ENCODE measurements around the gene ISCA2. TPM values are rescaled to one million over a fixed set of nuclear protein-coding genes. Genes with fewer than 3 reads are reported as not detected.

Gene ISCA2
- total RNA-seq, 1 donor from 2014 or later, result 40.6 TPM

DNA sequence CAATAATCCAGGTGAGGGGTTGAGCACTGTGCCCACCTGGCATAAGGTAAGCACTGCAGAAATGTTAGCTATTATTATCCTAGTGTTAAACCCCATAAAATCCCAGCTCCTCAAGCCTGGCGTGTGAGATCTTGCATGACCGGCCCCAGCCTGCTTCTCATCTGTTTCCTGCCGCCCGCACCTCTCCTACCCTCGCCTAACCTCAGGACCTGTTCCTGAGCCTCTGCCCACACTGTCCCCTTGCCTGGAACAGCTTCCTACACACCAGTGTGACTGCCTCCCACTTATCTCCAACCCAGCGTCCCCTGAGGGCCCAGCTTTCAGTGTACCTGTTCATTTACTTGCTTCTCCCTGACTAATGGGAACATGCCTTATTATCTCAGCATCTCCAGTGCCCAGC, 24.7 kb downstream of the ISCA2 start:
- Mint-ChIP-seq H3K27me3 (ENCODE audit: low read depth) (no peaks in the 10 kb centered on the region), H3K4me1 (peaks cover 17% of the 10 kb centered on the region), H3K4me3 (no peak overlapping the region), H3K27ac (ENCODE audit: unreplicated experiment) (no peak overlapping the region), H3K9me3 (no peaks in the 10 kb centered on the region), H3K36me3 (ENCODE audit: low read depth) (no peaks in the 10 kb centered on the region)
- TF ChIP-seq, protein P1, sequence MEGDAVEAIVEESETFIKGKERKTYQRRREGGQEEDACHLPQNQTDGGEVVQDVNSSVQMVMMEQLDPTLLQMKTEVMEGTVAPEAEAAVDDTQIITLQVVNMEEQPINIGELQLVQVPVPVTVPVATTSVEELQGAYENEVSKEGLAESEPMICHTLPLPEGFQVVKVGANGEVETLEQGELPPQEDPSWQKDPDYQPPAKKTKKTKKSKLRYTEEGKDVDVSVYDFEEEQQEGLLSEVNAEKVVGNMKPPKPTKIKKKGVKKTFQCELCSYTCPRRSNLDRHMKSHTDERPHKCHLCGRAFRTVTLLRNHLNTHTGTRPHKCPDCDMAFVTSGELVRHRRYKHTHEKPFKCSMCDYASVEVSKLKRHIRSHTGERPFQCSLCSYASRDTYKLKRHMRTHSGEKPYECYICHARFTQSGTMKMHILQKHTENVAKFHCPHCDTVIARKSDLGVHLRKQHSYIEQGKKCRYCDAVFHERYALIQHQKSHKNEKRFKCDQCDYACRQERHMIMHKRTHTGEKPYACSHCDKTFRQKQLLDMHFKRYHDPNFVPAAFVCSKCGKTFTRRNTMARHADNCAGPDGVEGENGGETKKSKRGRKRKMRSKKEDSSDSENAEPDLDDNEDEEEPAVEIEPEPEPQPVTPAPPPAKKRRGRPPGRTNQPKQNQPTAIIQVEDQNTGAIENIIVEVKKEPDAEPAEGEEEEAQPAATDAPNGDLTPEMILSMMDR (conservative IDR thresholded peaks at IDR 0.05), result no peak
- DNase-seq (ENCODE audit: low read depth, low spot score), result no peak

DNA sequence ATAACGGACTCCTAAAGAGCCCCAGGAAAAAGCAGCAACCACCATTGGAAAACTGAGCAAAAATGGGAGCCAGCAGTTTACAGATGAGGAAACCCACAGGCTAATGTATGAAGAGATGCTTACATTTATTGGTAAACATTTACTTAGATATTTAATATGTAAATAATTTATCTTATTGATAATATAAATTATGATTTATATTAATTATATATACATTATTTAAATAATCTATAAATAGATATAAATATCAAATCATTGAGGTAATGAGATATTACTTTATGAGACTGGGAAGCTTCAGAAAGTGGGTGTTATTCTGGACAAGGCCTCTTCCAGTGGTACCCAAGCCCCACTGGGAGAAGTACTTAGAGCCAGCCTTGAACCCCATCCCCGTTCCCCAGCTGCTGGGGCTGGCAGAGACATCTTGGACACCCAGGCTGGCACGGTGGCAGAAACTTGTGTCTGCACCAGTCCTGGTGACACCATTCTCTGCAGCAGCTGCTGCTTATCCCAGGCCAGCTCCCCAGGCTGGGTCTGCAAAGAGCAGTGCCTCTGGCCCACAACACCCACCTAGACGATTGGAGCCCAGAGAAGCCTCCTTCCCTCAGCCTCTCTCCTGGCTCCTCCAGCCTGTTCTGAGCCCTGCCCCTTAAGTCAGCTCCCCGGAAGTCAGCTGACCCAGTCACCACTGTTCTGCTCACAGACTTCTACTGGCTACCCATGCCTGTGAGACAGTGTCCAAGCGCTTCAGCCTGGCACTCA, 25.9 kb downstream of the ISCA2 start:
- no peaks in the 10 kb centered on the region for H3K36me3 Mint-ChIP-seq (ENCODE audit: low read depth)
- peaks cover 13% of the 10 kb centered on the region for H3K4me1 Mint-ChIP-seq
- DNase-seq (ENCODE audit: low read depth, low spot score), result no peak
- H3K4me3 Mint-ChIP-seq, result no peak overlapping the region
- no peaks in the 10 kb centered on the region for H3K27me3 Mint-ChIP-seq (ENCODE audit: low read depth)
- H3K9me3 Mint-ChIP-seq, result no peaks in the 10 kb centered on the region
- TF ChIP-seq, protein P1 (conservative IDR thresholded peaks at IDR 0.05), result no peak
- H3K27ac Mint-ChIP-seq (ENCODE audit: unreplicated experiment), result peak overlapping the region; percentile 50

DNA sequence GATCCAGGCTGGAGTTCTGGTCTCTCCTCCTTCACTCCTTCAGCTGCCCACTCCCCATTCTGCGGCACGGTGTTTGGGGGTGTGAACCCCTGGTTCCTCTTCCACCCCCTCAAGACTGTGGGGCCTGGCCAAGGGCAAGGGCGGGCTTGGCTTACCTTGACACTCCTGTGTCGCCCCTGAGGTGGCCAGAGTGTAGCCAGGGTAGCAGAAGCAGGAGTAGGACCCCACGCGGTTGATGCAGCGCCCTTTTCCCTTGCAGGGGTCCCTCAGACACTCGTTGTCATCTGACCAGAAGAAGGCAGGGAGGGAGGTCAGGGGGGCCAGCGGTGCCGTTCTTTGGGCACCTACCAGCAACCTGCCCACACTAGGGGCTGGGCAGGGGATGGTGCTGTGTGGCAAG, 28.2 kb downstream of the ISCA2 start:
- H3K9me3 Mint-ChIP-seq, result no peaks in the 10 kb centered on the region
- H3K27ac Mint-ChIP-seq (ENCODE audit: unreplicated experiment), result no peak overlapping the region
- no peak for DNase-seq (ENCODE audit: low read depth, low spot score)
- peaks cover 3% of the 10 kb centered on the region for H3K4me1 Mint-ChIP-seq
- no peaks in the 10 kb centered on the region for H3K27me3 Mint-ChIP-seq (ENCODE audit: low read depth)
- TF ChIP-seq, protein P1 (conservative IDR thresholded peaks at IDR 0.05), result no peak
- H3K36me3 Mint-ChIP-seq (ENCODE audit: low read depth), result no peaks in the 10 kb centered on the region
- no peak overlapping the region for H3K4me3 Mint-ChIP-seq

DNA sequence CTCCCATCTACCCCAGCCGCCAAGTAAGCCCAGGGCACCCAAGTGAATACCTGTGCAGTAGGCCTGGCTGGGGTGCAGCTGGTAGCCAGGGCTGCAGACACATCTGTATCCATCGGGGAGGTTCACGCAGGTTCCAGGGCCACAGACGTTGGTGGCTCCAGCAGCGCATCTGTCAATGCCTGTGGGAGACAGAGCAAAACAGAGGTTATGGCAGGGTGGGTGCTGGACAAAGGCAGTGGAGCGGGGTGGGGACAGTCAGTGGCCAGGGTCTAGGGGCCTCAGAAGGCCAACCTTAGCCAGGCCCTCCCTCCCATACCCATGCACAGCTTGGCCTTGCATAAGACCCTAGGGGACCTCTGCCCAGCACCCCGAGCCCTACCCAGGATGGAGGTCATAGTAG, 29.2 kb downstream of the ISCA2 start:
- DNase-seq (ENCODE audit: low read depth, low spot score), result no peak
- Mint-ChIP-seq H3K4me3 (no peak overlapping the region), H3K27me3 (ENCODE audit: low read depth) (no peaks in the 10 kb centered on the region), H3K4me1 (no peaks in the 10 kb centered on the region), H3K9me3 (no peaks in the 10 kb centered on the region), H3K36me3 (ENCODE audit: low read depth) (no peaks in the 10 kb centered on the region), H3K27ac (ENCODE audit: unreplicated experiment) (peak overlapping the region; percentile 75)
- TF ChIP-seq, protein P1 (conservative IDR thresholded peaks at IDR 0.05), result no peak

DNA sequence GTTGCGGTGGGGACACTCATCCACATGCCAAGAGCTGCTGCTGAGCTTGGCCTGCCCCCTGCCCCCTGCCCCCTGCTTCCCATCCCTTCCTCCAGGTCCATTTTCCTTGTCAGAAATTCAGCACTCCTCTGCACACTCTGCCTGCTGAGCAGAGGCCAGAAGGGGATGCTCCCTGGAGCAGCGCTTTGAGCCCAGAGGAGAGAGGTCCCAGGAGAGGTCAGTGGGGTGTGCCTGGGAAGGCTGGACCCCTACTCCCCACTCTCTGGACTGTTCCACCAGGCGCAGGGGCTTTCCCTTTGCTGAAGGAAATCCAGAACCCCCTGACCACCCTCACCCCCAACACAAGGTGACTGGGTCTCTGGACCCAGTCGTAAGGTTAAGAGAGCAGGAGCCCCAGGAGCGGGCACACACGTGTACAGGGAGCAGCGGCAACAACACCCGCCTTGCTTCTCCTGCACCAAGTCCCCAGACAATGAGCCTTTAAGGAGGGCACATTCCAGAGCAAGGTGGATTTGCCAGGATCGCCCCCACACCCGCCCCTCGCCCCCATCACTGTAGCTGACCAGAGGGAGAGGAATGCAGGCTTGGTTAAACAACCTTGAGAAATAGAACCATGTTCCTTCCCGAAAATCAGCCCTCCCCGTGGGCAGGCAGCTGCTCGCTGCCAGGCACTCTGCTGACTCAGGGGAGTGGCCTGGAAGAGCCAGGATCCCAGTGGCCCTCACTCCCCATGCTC, 30.7 kb downstream of the ISCA2 start:
- Mint-ChIP-seq H3K27me3 (ENCODE audit: low read depth) (no peaks in the 10 kb centered on the region), H3K27ac (ENCODE audit: unreplicated experiment) (no peak overlapping the region), H3K9me3 (no peaks in the 10 kb centered on the region), H3K4me1 (no peaks in the 10 kb centered on the region), H3K36me3 (ENCODE audit: low read depth) (no peaks in the 10 kb centered on the region), H3K4me3 (no peak overlapping the region)
- no peak for DNase-seq (ENCODE audit: low read depth, low spot score)
- TF ChIP-seq, protein P1 (conservative IDR thresholded peaks at IDR 0.05), result no peak
